IPS-18a (cell line): ENCODE measurements around the gene TNFRSF6B.
A peak's percentile ranks its signal among the peaks of the same experiment; 100 is the strongest.

ENCODE experiments used
- H3K27ac ChIP-seq: one replicate; pipeline ENCODE4 v1.5.1; 2013; ENCODE audit warnings: low read length
- H3K27me3 ChIP-seq: one replicate; pipeline ENCODE4 v1.6.1; 2013; ENCODE audit warnings: mild to moderate bottlenecking, low read length; ENCODE audit not compliant: control insufficient read depth, insufficient read depth
- H3K36me3 ChIP-seq: one replicate; pipeline ENCODE4 v1.6.1; 2013; ENCODE audit warnings: low read depth, low read length; ENCODE audit not compliant: control insufficient read depth
- H3K4me1 ChIP-seq: one replicate; pipeline ENCODE4 v1.6.1; 2013; ENCODE audit warnings: low read depth, low read length; ENCODE audit not compliant: control insufficient read depth
- H3K4me3 ChIP-seq: one replicate; pipeline ENCODE4 v1.5.1; 2013; ENCODE audit warnings: low read length
- H3K9ac ChIP-seq: one replicate; pipeline ENCODE4 v1.6.1; 2013; ENCODE audit warnings: mild to moderate bottlenecking, low read length, moderate library complexity
- H3K9me3 ChIP-seq: one replicate; pipeline ENCODE4 v1.6.1; 2013; ENCODE audit warnings: low read depth, low read length; ENCODE audit not compliant: control insufficient read depth

The TNFRSF6B gene

DNA sequence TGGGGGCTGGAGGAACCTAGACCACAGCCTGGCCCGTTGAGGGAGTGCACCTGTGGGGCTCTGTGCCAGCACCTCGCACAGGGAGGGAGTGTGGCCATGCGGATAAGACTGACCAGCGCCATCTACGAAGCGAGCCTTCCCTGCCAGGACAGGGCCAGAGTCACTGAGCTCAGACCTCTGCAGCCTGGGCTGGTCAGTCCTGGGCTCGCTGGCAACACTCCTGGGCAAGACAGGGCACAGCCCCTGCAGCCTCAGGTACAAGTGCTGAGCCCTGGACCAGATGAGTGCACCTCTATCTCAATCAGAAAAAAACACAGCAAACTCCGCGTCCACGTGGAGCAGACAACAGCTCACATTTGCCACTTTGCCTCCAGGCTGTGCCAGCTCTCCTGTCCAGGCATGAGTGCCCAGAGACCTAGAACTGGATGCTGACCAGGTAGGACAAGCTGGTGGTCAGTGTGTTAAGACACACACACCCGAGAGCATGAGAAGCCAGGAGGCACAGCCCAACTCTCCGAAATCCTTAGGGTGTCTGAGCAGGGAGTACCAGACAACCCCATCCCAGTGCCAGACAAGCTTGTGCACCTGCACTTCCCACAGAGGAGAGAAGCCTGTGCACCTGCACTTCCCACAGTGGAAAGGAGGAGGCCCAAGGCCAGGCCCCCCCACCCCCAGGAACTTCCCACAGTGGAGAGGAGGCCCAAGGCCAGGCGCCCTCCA, 6.5 kb downstream of the TNFRSF6B start:
- Histone ChIP-seq H3K27ac (no peak overlapping the region), H3K9me3 (no peaks in the 10 kb centered on the region), H3K4me3 (no peak overlapping the region), H3K9ac (no peak overlapping the region), H3K4me1 (peaks cover 3% of the 10 kb centered on the region), H3K36me3 (peaks cover 24% of the 10 kb centered on the region), H3K27me3 (no peaks in the 10 kb centered on the region)

- Histone ChIP-seq H3K4me3 (no peak overlapping the region), H3K27ac (no peak overlapping the region), H3K9ac (no peak overlapping the region), H3K4me1 (peaks cover 3% of the 10 kb centered on the region), H3K36me3 (peaks cover 24% of the 10 kb centered on the region), H3K27me3 (no peaks in the 10 kb centered on the region), H3K9me3 (no peaks in the 10 kb centered on the region)
Measured at GRCh38 chr20:63703471-63703975, 7.1 kb downstream of the TNFRSF6B start.

- peaks cover 3% of the 10 kb centered on the region for H3K4me1 ChIP-seq
- H3K4me3 ChIP-seq, result no peak overlapping the region
- H3K27me3 ChIP-seq, result no peaks in the 10 kb centered on the region
- peaks cover 26% of the 10 kb centered on the region for H3K36me3 ChIP-seq
- H3K9ac ChIP-seq, result no peak overlapping the region
- H3K27ac ChIP-seq, result no peak overlapping the region
- no peaks in the 10 kb centered on the region for H3K9me3 ChIP-seq
Measured at GRCh38 chr20:63703976-63704748, 7.7 kb downstream of the TNFRSF6B start.

DNA sequence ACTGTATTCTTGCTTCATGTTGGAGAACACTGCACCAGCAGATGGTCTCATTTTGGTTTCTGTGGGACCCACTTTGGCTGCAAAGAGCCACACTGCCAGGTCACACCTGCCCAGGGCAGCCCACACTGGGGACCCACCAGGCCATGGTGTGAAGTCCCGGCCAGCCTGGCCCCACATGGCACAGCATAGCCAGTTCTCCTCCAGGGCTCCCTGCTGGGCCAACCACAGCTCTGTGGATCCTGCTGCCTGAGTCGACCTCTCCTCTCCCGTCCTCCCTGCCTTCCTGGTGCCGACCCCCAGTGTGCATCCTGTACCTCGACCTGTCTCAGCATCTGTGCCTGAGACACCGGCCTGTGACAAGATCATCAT, 8.3 kb downstream of the TNFRSF6B start:
- Histone ChIP-seq H3K4me1 (peaks cover 3% of the 10 kb centered on the region), H3K9ac (no peak overlapping the region), H3K9me3 (no peaks in the 10 kb centered on the region), H3K36me3 (peaks cover 30% of the 10 kb centered on the region), H3K27me3 (no peaks in the 10 kb centered on the region), H3K4me3 (no peak overlapping the region), H3K27ac (no peak overlapping the region)

GRCh38 chr20:63705232-63706026, 9.0 kb downstream of the TNFRSF6B start:
- Histone ChIP-seq H3K27ac (no peak overlapping the region), H3K4me1 (peaks cover 3% of the 10 kb centered on the region), H3K4me3 (no peak overlapping the region), H3K36me3 (peaks cover 31% of the 10 kb centered on the region), H3K9ac (no peak overlapping the region), H3K9me3 (no peaks in the 10 kb centered on the region), H3K27me3 (no peaks in the 10 kb centered on the region)

- H3K4me1 ChIP-seq, result peaks cover 3% of the 10 kb centered on the region
- peaks cover 38% of the 10 kb centered on the region for H3K36me3 ChIP-seq
- no peaks in the 10 kb centered on the region for H3K27me3 ChIP-seq
- no peak overlapping the region for H3K9ac ChIP-seq
- H3K4me3 ChIP-seq, result peak overlapping the region; percentile 81
- H3K27ac ChIP-seq, result no peak overlapping the region
- H3K9me3 ChIP-seq, result no peaks in the 10 kb centered on the region
Measured at GRCh38 chr20:63706027-63706695, 9.7 kb downstream of the TNFRSF6B start.

GRCh38 chr20:63706852-63707557, 10.6 kb downstream of the TNFRSF6B start:
- Histone ChIP-seq H3K4me1 (peaks cover 3% of the 10 kb centered on the region), H3K4me3 (peak overlapping the region; percentile 81), H3K9ac (peak overlapping the region; percentile 54), H3K9me3 (no peaks in the 10 kb centered on the region), H3K27ac (no peak overlapping the region), H3K36me3 (peaks cover 44% of the 10 kb centered on the region), H3K27me3 (no peaks in the 10 kb centered on the region)

- peaks cover 3% of the 10 kb centered on the region for H3K4me1 ChIP-seq
- H3K4me3 ChIP-seq, result peak within 1 kb of the TSS; percentile 81
- no peak within 1 kb of the TSS for H3K27ac ChIP-seq
- H3K27me3 ChIP-seq, result no peaks in the 10 kb centered on the region
- peaks cover 47% of the 10 kb centered on the region for H3K36me3 ChIP-seq
- peak within 1 kb of the TSS; percentile 54 for H3K9ac ChIP-seq
- no peaks in the 10 kb centered on the region for H3K9me3 ChIP-seq
Measured at GRCh38 chr20:63707558-63708300, 11.3 kb downstream of the TNFRSF6B start, which contains the start of the genes ARFRP1 and ZGPAT. TSS of gene ARFRP1 (minus strand) at chr20:63707976. CDS start at chr20:63707091, 885 bp downstream. TSS of gene ZGPAT (plus strand) at chr20:63708039. CDS start at chr20:63708581, 542 bp downstream.

GRCh38 chr20:63708301-63709148, 12.1 kb downstream of the TNFRSF6B start:
- no peak overlapping the region for H3K27ac ChIP-seq
- H3K4me1 ChIP-seq, result peaks cover 3% of the 10 kb centered on the region
- no peaks in the 10 kb centered on the region for H3K9me3 ChIP-seq
- H3K4me3 ChIP-seq, result peak overlapping the region; percentile 81
- H3K27me3 ChIP-seq, result no peaks in the 10 kb centered on the region
- peaks cover 47% of the 10 kb centered on the region for H3K36me3 ChIP-seq
- peak overlapping the region; percentile 28 for H3K9ac ChIP-seq
